OCI-LY7 (cell line): ENCODE data around the gene EID3.

Experiments
- EZH2phosphoT487 ChIP-seq: fragments of 200-600 bp; sonication (generic); IDR thresholded peaks from 2 replicates; pipeline ENCODE4 v1.6.1; 2018; ENCODE audit warnings: low read depth, borderline replicate concordance, mild to moderate bottlenecking, mixed run types, antibody characterized with exemption, low read length, moderate library complexity, mixed read lengths
- TF ChIP-seq, protein P1 (sequence below): fragments of 200-600 bp; sonication (generic); conservative IDR thresholded peaks from 2 replicates; pipeline ENCODE4 v1.5.1; 2014; ENCODE audit warnings: mild to moderate bottlenecking, antibody characterized with exemption, low read length, moderate library complexity, mixed read lengths

DNA sequence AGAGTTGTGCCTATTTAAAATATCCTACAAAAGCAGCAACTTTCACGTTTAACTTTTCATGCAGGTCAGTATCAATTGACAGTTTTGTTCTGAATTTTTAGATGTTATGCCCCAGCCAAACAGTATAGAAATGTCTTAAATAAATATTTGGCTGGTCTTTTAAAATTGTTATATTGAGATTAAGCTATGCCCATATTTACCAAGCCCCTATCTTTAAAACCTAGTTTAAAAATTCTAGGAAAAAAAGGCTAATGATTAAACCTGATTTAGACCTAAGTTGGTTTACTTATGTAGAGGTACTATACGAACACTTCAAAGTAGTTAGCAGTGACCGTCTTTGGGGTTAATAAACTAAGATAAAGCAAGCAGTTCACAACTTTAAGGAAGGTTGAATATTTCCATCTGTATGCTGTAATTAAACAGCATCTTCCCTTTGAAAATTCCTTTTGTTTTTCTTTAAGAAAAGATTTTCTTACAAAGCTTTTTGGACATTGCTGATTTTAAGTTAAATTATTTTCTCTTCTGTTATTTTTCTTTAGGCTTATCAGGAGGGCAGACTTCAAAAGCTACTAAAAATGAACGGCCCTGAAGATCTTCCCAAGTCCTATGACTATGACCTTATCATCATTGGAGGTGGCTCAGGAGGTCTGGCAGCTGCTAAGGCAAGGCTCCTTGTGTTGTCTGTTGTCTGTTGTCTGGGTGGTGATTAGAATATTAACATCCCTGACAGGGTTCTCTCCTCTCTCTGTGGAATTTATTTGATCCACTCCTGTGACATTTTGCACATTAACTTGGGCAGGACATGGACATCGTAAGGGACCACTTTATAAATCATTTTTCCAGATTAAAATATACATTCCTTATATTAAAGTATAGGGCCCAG is 7.5 kb downstream of the EID3 start:
- TF ChIP-seq, protein P1, sequence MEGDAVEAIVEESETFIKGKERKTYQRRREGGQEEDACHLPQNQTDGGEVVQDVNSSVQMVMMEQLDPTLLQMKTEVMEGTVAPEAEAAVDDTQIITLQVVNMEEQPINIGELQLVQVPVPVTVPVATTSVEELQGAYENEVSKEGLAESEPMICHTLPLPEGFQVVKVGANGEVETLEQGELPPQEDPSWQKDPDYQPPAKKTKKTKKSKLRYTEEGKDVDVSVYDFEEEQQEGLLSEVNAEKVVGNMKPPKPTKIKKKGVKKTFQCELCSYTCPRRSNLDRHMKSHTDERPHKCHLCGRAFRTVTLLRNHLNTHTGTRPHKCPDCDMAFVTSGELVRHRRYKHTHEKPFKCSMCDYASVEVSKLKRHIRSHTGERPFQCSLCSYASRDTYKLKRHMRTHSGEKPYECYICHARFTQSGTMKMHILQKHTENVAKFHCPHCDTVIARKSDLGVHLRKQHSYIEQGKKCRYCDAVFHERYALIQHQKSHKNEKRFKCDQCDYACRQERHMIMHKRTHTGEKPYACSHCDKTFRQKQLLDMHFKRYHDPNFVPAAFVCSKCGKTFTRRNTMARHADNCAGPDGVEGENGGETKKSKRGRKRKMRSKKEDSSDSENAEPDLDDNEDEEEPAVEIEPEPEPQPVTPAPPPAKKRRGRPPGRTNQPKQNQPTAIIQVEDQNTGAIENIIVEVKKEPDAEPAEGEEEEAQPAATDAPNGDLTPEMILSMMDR: no peak
- TF ChIP-seq EZH2phosphoT487: no peak
